HL-60 (cell line): ENCODE data around the gene BIRC5.

ENCODE experiments used
- POLR2AphosphoS5 ChIP-seq: IDR thresholded peaks from 2 replicates; pipeline ENCODE4 v1.6.1; 2012; ENCODE audit warnings: low read depth
- REST ChIP-seq: IDR thresholded peaks from 2 replicates; pipeline ENCODE4 v1.6.1; 2012; ENCODE audit warnings: low read depth; ENCODE audit not compliant: insufficient replicate concordance
- TF ChIP-seq, protein P1 (sequence below): IDR thresholded peaks from one replicate; pipeline ENCODE4 v1.5.1; 2011; ENCODE audit warnings: low read length, control low read depth, inconsistent platforms; ENCODE audit not compliant: insufficient read depth

DNA sequence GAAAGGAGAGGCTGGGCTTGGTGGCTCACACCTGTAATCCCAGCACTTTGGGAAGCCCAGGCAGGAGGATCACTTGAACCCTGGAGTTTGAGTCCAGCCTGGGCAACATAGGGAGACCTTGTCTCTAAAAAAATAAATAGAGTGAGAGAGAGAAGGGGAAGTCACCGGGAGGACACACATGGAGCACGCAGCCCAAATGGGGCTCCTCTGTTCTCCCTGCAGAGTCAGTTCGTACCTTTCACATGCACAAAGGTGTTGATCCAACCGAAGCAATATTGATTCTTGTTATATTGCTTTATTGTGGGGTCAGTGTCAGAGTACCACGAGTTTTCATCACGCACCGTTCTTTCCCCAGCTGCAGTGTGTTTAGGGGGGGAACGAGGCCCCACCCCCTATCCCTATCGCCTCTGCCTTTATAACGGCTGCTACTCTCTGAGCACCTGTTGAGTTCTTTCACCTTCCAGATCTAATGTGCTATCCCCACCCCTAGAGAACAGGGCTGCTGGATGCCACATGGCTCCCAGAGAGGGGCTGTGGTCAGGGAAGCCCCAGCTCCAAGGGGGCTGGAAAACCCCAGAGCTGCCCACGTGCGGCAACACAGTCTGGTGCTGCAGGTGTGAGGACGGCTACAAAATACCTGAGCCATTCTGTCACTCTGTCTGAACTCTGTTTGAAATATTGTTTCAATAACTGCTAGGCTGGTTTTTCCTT is 16.4 kb downstream of the BIRC5 start:
- TF ChIP-seq, protein P1, sequence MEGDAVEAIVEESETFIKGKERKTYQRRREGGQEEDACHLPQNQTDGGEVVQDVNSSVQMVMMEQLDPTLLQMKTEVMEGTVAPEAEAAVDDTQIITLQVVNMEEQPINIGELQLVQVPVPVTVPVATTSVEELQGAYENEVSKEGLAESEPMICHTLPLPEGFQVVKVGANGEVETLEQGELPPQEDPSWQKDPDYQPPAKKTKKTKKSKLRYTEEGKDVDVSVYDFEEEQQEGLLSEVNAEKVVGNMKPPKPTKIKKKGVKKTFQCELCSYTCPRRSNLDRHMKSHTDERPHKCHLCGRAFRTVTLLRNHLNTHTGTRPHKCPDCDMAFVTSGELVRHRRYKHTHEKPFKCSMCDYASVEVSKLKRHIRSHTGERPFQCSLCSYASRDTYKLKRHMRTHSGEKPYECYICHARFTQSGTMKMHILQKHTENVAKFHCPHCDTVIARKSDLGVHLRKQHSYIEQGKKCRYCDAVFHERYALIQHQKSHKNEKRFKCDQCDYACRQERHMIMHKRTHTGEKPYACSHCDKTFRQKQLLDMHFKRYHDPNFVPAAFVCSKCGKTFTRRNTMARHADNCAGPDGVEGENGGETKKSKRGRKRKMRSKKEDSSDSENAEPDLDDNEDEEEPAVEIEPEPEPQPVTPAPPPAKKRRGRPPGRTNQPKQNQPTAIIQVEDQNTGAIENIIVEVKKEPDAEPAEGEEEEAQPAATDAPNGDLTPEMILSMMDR, result no peak
- TF ChIP-seq POLR2AphosphoS5 (no peak), REST (no peak)
